Measurements from ENCODE around the gene FARP1. TPM values are rescaled to one million over a fixed set of nuclear protein-coding genes. Genes with fewer than 3 reads are reported as not detected.

The FARP1 gene
- total and polyA plus RNA-seq, 2 of the 8 experiments (the other 6 are each of a cell fraction or from before 2014, with no cell fraction given) = 24.7 to 104 TPM

GRCh38 chr13:98422046-98422445 lies 279.2 kb downstream of the FARP1 start:
- Histone ChIP-seq H3K14ac (ENCODE audit: insufficient read length) (no peak overlapping the region), H2BK5ac (ENCODE audit: low read depth, low read length) (no peak overlapping the region), H3K79me1 (ENCODE audit: low read depth, low read length) (no peaks in the 10 kb centered on the region), H3K27ac (ENCODE audit: low read depth, low read length) (no peak overlapping the region), H2BK120ac (replicated peaks; ENCODE audit: low read depth, low read length) (no peak overlapping the region), H3K23ac (ENCODE audit: insufficient read length) (no peak overlapping the region), H4K91ac (replicated peaks; ENCODE audit: insufficient read length, low read length) (no peak overlapping the region), H3K23me2 (ENCODE audit: low read depth, low read length) (no peaks in the 10 kb centered on the region), H3K79me2 (ENCODE audit: control insufficient read depth in 1 of 2, insufficient read depth in 2 of 2, low read length in 2 of 2) (no peaks in the 10 kb centered on the region), H3K4me1 (replicated peaks in 1 of 4; ENCODE audit: control insufficient read depth in 3 of 4, insufficient read depth in 4 of 4, low read length in 3 of 4) (no peaks in the 10 kb centered on the region), H3K4ac (replicated peaks; ENCODE audit: insufficient read length, low read depth, low read length) (no peak overlapping the region), H3K36me3 (ENCODE audit: control insufficient read depth in 2 of 4, insufficient read depth in 4 of 4, low read length in 3 of 4) (peaks cover 0 to 18% (median 6%) of the 10 kb centered on the region in 4 experiments; a peak in 6 of 8 replicates), H2AK5ac (ENCODE audit: low read depth, low read length) (no peak overlapping the region), H3K27me3 (replicated peaks in 1 of 4; ENCODE audit: control insufficient read depth in 3 of 4, extremely low read depth in 1 of 4, insufficient read depth in 3 of 4, low read length in 3 of 4) (no peaks in the 10 kb centered on the region), H3K56ac (replicated peaks; ENCODE audit: insufficient read length, low read depth, low read length) (no peak overlapping the region), H4K8ac (ENCODE audit: extremely low read depth, insufficient read depth, low read length) (no peak overlapping the region), H3K4me2 (ENCODE audit: insufficient read depth in 1 of 2, low read depth in 2 of 2, low read length in 2 of 2) (no peak overlapping the region), H4K20me1 (replicated peaks in 1 of 2; ENCODE audit: control insufficient read depth in 1 of 2, insufficient read depth in 2 of 2, low read length in 2 of 2) (no peaks in the 10 kb centered on the region), H2AFZ (ENCODE audit: low read length) (no peak overlapping the region), H2BK20ac (ENCODE audit: low read length) (no peak overlapping the region), H2BK12ac (ENCODE audit: low read depth, low read length) (no peak overlapping the region), H4K5ac (ENCODE audit: insufficient read length, low read depth, low read length) (no peak overlapping the region), H3K4me3 (ENCODE audit: extremely low read depth in 1 of 4, insufficient read depth in 2 of 4, low read depth in 3 of 4, low read length in 4 of 4) (no peak overlapping the region), H3K9ac (replicated peaks in 1 of 4; ENCODE audit: extremely low read depth in 1 of 4, low read depth in 3 of 4, low read length in 3 of 4) (no peak overlapping the region), H3K9me3 (ENCODE audit: insufficient read depth in 2 of 2, low read depth in 1 of 2, low read length in 1 of 2) (no peaks in the 10 kb centered on the region), H3K18ac (ENCODE audit: extremely low read depth, low read length) (no peak overlapping the region), H2BK15ac (ENCODE audit: low read length) (no peak overlapping the region)
- FAIRE-seq = no peak
- POLR2A ChIA-PET (ENCODE audit: partially characterized antibody) = no interaction called here
- TF ChIP-seq CTBP2 (IDR thresholded peaks at IDR 0.05; ENCODE audit: borderline replicate concordance, insufficient read depth, insufficient read length, low read length) (no peak), CBX8 (IDR thresholded peaks at IDR 0.05; ENCODE audit: borderline replicate concordance, low read depth, low read length) (no peak), EZH2 (IDR thresholded peaks at IDR 0.05; ENCODE audit: low read depth, low read length, severe bottlenecking) (no peak), ASH2L (IDR thresholded peaks at IDR 0.05; ENCODE audit: low read length) (no peak), SP2 (IDR thresholded peaks at IDR 0.05; ENCODE audit: low read length) (no peak), EP300 (IDR thresholded peaks at IDR 0.05; ENCODE audit: borderline replicate concordance in 1 of 2, low read depth in 2 of 2, low read length in 2 of 2) (no peak), BACH1 (IDR thresholded peaks at IDR 0.05; ENCODE audit: low read length) (no peak), KDM5A (IDR thresholded peaks at IDR 0.05; ENCODE audit: low read length) (no peak)
- no peak for DNase-seq (ENCODE audit: low read depth in 1 of 2, low spot score in 2 of 2)
- WGBS, 2 experiments (ENCODE audit: extremely low coverage in 1 of 2, insufficient coverage in 1 of 2, insufficient read length in 1 of 2, insufficient replicate concordance in 2 of 2, low coverage in 1 of 2, low lambda C conversion rate in 2 of 2, missing lambda C conversion rate in 1 of 2) = 93% methylated on average over 9 of the region's 9 CpGs; no CpG with 5 or more reads in 1 of the 2 experiments
- CTCF ChIA-PET (ENCODE audit: partially characterized antibody) = interaction anchor here (0.7 to 2.4 kb wide), 5 partner anchors 9 to 232 kb away, joined by 3 to 9 read pairs (median 4); no protein-coding TSS in a partner anchor

All from H1 (cell line).